ENCODE results near the gene DENND2A. TPM values are rescaled to one million over a fixed set of nuclear protein-coding genes. Genes with fewer than 3 reads are reported as not detected.

DENND2A gene
- total and polyA plus RNA-seq, 10 of the 15 experiments (the other 5 are each of a cell fraction or from before 2014, with no cell fraction given): 0.01 TPM; not detected in 9

GRCh38 chr7:140619176-140619575 is 21.4 kb downstream of the DENND2A start:
- Histone ChIP-seq H3K27me3 (replicated peaks in 1 of 2; ENCODE audit: control insufficient read depth in 2 of 2, insufficient read depth in 2 of 2, low read length in 1 of 2) (no peaks in the 10 kb centered on the region), H3K4me2 (ENCODE audit: control insufficient read depth, insufficient read depth) (no peak overlapping the region), H3K4me3 (no peak overlapping the region), H4K20me1 (ENCODE audit: control insufficient read depth, insufficient read depth) (no peaks in the 10 kb centered on the region), H3K4me1 (ENCODE audit: control insufficient read depth, insufficient read depth, low read length) (no peaks in the 10 kb centered on the region), H2AFZ (ENCODE audit: control insufficient read depth, low read depth, low read length) (no peak overlapping the region), H3K79me2 (ENCODE audit: control insufficient read depth, insufficient read depth, low read length) (no peaks in the 10 kb centered on the region), H3K9me3 (replicated peaks; ENCODE audit: control insufficient read depth, insufficient read depth, low read length) (no peaks in the 10 kb centered on the region), H3K36me3 (ENCODE audit: control insufficient read depth in 2 of 2, insufficient read depth in 2 of 2, low read length in 1 of 2) (no peaks in the 10 kb centered on the region), H3K9ac (ENCODE audit: control insufficient read depth, insufficient read depth, low read length) (no peak overlapping the region), H3K27ac (ENCODE audit: control insufficient read depth, insufficient read depth) (no peak overlapping the region)
- FAIRE-seq: no peak
- POLR2A ChIA-PET: no interaction called here
- RAD21 ChIA-PET (ENCODE audit: unreplicated experiment): no interaction called here
- CTCF ChIA-PET: interaction anchor here (0.9 kb wide), 1 partner anchor 408 kb away, joined by 3 read pairs; no protein-coding TSS in a partner anchor
- BruUV-seq (replicated peaks): no TSS peak
- SMC1A ChIA-PET (ENCODE audit: uncharacterized antibody, unreplicated experiment): no interaction called here
- TF ChIP-seq TCF7 (IDR thresholded peaks at IDR 0.05; ENCODE audit: borderline replicate concordance) (no peak), CEBPB (IDR thresholded peaks at IDR 0.05; ENCODE audit: borderline replicate concordance in 1 of 2, low read depth in 2 of 2, low read length in 2 of 2) (no peak), CBX3 (IDR thresholded peaks at IDR 0.05; ENCODE audit: borderline replicate concordance, low read depth) (no peak), SMAD5 (IDR thresholded peaks at IDR 0.05; ENCODE audit: low read depth) (no peak), CREB1 (IDR thresholded peaks at IDR 0.05; ENCODE audit: low read depth) (no peak), ZNF622 (IDR thresholded peaks at IDR 0.05) (no peak), EP300 (IDR thresholded peaks at IDR 0.05; ENCODE audit: borderline replicate concordance in 1 of 2, control insufficient read depth in 1 of 2, low read depth in 2 of 2, low read length in 2 of 2) (no peak), SUZ12 (IDR thresholded peaks at IDR 0.05; ENCODE audit: unreplicated experiment) (no peak), HSF1 (IDR thresholded peaks at IDR 0.05; ENCODE audit: low read depth, low read length) (no peak)
- intact Hi-C loops (cut with micrococcal nuclease; ENCODE audit: unreplicated experiment) (no loop called here), in situ Hi-C loops (cut with MboI) (no loop called here)
- no peak for ATAC-seq
- DNase-seq (ENCODE audit: low read depth, low spot score): no peak
- 6% methylated on average over 1 of the region's 1 CpG for WGBS (ENCODE audit: insufficient coverage, insufficient replicate concordance, low lambda C conversion rate, missing lambda C conversion rate)

All from GM12878 (cell line).